ENCODE results near the gene DLX1. TPM values are rescaled to one million over a fixed set of nuclear protein-coding genes. Genes with fewer than 3 reads are reported as not detected.

The DLX1 gene
- total and polyA plus RNA-seq, 8 donors, result 0.25 to 1.1 TPM; not detected in 6

- Histone ChIP-seq H3K4me1 (peaks cover 28 to 51% (median 46%) of the 10 kb centered on the region in 4 donors), H3K9me3 (peaks cover 0 to 7% (median 0%) of the 10 kb centered on the region in 4 donors), H3K4me3 (no peak overlapping the region), H3K27ac (no peak overlapping the region), H3K27me3 (peaks cover 73 to 100% (median 99%) of the 10 kb centered on the region in 3 donors), H3K36me3 (no peaks in the 10 kb centered on the region)
- intact Hi-C loops (cut with DNase I; ENCODE audit: low total_unique reads), result no loop called here
- no peak for DNase-seq
- TF ChIP-seq CTCF (IDR thresholded peaks at IDR 0.05) (no peak), POLR2A (IDR thresholded peaks at IDR 0.05) (no peak), EP300 (IDR thresholded peaks at IDR 0.05) (no peak), POLR2AphosphoS5 (IDR thresholded peaks at IDR 0.05) (no peak)
- 25 to 38% (median 30%) methylated on average over 7 of the region's 7 CpGs for WGBS, 5 donors
Measured at GRCh38 chr2:172089633-172090032, 4.3 kb downstream of the DLX1 start.

GRCh38 chr2:172090044-172090961, 5.0 kb downstream of the DLX1 start:
- intact Hi-C loops (cut with DNase I; ENCODE audit: low total_unique reads), result no loop called here
- peaks cover 0 to 7% (median 0%) of the 10 kb centered on the region in 4 donors for H3K9me3 ChIP-seq
- TF ChIP-seq EP300 (IDR thresholded peaks at IDR 0.05) (no peak), POLR2A (IDR thresholded peaks at IDR 0.05) (no peak), CTCF (IDR thresholded peaks at IDR 0.05) (no peak), POLR2AphosphoS5 (IDR thresholded peaks at IDR 0.05) (no peak)
- H3K36me3 ChIP-seq, result no peaks in the 10 kb centered on the region
- DNase-seq, result peak in 1 of 2 donors; percentile 21
- no peak overlapping the region for H3K27ac ChIP-seq
- peaks cover 75 to 100% (median 99%) of the 10 kb centered on the region in 3 donors for H3K27me3 ChIP-seq
- H3K4me3 ChIP-seq, result no peak overlapping the region
- WGBS, 5 donors, result 6 to 11% (median 7%) methylated on average over 15 to 39 of the region's 39 CpGs
- peaks cover 28 to 51% (median 46%) of the 10 kb centered on the region in 4 donors for H3K4me1 ChIP-seq

- WGBS, 5 donors, result 10 to 16% (median 13%) methylated on average over 13 of the region's 13 CpGs
Measured at GRCh38 chr2:172091000-172091641, 5.8 kb downstream of the DLX1 start.

More at GRCh38 chr2:172091000-172091641, 5.8 kb downstream of the DLX1 start:
- no peak for DNase-seq
- peaks cover 26 to 51% (median 46%) of the 10 kb centered on the region in 4 donors for H3K4me1 ChIP-seq
- no peaks in the 10 kb centered on the region for H3K36me3 ChIP-seq
- H3K27me3 ChIP-seq, result peaks cover 72 to 100% (median 99%) of the 10 kb centered on the region in 3 donors
- H3K4me3 ChIP-seq, result no peak overlapping the region
- intact Hi-C loops (cut with DNase I; ENCODE audit: low total_unique reads), result no loop called here
- peaks cover 0 to 7% (median 0%) of the 10 kb centered on the region in 4 donors for H3K9me3 ChIP-seq
- TF ChIP-seq EP300 (IDR thresholded peaks at IDR 0.05), result no peak
- no peak for TF ChIP-seq POLR2A (IDR thresholded peaks at IDR 0.05)
- TF ChIP-seq CTCF (IDR thresholded peaks at IDR 0.05), result no peak
- TF ChIP-seq POLR2AphosphoS5 (IDR thresholded peaks at IDR 0.05), result no peak
- H3K27ac ChIP-seq, result no peak overlapping the region

All from stomach (tissue), 9 donors.